ENCODE data around the gene RFESD.
"Not testable (repeated sequence)": the region's sequence is repeated elsewhere in the genome, so short reads cannot be mapped to it uniquely, and the experiment has no call there.

RFESD gene

DNA sequence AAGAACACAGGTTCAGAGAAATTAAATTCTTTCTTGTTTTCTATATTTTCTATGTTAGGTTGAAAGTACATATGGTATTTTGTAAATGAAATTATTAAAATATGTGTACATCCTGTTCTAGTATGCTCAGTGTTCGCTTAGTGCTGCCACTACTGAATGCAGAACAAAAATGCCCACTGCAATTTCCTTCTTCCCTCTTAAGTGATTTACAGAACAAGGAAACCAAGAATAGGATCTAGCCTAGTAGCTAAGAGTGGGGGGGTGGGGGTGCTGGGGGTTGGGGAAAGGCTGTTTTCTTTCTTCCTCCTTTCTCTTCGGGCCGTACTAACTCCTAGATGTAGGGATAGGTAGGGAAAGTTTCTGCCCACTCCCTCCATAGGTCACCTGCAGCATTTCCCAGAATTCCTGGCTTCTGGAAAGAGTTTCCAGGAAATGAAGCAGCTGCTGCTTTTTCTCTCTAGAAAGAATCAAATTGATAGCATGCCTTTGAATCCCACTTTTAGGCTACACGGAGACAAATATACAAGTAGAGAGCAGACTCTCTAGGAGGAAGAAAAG is 20.6 kb downstream of the RFESD start:
- no peak for DNase-seq (ENCODE audit: low spot score)

DNA sequence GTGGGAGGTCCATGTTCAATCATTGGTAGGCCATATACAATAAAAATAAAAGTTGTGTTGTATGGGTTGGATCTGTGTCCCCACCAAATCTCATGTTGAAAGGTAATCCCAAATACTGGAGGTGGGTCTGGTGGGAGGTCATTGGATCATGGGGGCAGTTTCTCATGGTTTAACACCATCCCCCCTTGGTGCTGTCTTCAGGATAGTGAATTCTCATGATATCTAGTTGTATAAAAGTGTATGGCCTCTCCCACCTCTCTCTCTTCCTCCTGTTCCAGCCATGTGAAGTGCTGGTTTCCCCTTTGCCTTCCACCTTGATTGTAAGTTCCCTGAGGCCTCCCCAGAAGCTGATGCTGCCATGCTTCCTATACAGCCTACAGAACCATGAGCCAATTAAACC is 21.1 kb downstream of the RFESD start:
- DNase-seq (ENCODE audit: low spot score) = no peak

DNA sequence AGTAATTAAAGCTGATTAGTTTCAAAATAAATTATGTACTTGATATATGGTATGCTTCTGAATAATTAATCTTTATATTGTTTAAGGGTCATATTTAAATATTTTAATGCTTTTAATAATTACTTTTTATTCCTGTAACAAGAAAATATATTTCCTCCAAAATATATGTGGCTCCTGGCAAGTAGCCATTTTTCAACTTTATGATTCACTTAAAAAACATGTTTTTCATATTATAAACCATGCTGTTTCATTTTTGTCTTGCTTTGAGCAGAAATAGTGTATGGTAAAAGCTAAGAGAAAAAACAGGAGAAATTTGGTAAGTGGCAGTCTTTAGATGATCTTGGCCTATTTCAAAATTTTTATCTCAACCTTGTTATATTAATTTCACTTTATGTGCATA is 21.6 kb downstream of the RFESD start:
- no peak for DNase-seq (ENCODE audit: low spot score)

DNA sequence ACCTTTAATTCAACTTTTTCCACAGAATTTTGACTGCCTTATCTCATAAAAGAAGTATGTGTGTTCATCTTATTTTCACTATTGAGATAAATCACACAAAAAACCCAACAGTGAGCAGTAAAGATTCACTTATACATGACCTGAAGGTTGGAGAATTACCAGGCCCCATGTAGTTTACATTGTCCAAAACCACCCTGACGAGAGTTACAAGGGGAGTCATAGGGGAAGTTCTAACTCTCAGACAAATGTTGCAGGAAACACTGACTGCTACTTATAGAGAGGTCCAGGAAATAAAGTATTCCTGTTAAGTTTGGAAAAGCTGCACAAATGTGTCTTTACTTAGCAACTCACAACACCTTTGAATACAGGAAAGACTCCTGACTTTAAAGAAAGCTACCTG is 22.2 kb downstream of the RFESD start:
- DNase-seq (ENCODE audit: low spot score) = no peak

DNA sequence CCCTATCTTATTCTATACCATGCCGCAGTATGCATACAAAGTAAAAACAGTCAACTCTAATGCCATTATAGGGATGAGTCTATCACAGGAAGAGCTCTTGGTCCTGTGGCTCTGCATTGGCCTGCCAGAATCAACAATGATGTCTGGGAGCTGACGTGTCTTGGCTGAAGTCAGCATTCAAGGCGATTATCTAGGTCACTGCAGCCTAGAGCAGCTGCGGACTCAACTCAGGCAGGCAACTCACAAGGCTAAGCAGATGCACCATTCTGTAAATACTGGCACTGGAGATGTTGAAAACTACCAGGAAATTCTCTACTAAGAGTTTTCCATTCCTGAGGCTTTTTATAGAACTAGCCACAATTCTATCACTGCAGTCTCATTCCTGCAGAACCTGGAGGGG is 23.0 kb downstream of the RFESD start:
- DNase-seq (ENCODE audit: low spot score) = peak; percentile 94

DNA sequence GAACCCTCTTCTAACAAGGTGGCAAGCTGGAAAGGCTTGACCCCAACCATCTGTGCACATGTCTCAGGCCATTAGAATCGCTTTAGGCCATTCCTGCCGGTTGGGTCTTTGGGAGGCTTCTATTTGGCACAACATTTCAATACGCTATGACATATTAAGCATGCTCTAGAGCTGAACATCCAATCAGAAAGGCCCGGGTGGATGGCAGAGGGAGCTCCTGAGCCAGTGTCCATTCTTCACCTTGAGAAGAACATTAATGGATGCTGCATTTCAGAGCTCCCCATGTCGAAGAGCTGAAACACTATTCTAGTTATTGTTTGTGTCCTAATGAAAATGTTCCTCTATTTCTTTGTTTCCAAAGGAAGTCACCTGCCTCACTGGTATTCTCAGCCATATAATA is 23.4 kb downstream of the RFESD start:
- DNase-seq (ENCODE audit: low spot score) = no peak

DNA sequence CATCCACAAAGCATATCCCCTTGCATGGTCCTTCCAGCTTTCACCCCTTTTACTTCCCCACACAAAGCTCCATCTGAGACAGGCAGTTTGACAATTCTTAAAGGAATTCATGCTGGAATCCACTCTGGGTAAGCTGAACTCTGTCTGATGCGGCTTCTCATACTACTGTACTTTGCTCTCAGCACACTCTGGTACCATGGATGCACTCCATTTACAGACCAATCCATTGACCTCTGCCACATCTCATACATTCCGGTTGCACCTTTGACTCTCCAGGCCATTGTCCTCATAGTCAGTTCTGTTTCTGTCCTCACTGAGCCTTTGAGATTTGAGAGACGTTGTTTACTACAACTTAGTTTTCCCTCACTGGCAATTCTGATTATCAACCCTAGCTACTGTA is 24.0 kb downstream of the RFESD start:
- no peak for DNase-seq (ENCODE audit: low spot score)

DNA sequence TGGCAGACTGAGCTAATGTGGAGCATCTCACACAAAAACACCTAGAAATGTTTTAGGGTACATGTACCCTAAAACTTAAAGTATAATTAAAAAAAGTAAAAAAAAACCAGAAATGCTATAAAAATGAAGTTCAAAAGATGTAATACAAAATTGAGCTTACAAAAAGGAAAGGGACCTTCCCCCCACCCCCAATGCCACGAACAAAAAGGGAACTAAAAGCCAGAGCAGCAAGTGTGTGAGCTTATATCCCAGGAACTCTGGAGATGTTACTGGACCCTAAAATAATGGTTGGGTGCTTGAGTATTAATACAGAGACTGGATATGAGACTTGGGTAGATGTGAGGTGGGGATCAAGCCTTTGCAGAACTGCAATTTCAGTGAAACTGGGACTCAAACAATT is 25.2 kb downstream of the RFESD start:
- DNase-seq (ENCODE audit: low spot score) = no peak

DNA sequence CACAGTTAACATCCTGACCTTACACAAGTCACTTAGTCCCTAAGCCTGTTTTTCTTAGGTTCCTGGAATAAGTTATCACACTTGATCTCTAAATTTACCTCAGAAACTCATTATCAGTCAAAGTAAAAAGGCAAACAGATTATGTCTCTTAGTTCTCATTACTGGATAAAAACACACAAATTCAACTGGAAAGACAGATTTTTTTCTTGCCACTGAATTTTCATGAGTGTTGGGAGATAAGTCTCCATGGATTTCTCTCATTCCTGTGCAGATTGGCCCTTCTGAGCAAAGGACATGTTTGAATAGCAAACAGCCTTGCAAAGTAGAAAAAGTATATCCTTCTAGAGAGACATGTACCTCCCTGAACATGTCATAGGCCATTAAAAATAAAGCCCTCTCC is 26.1 kb downstream of the RFESD start:
- no peak for DNase-seq (ENCODE audit: low spot score)

DNA sequence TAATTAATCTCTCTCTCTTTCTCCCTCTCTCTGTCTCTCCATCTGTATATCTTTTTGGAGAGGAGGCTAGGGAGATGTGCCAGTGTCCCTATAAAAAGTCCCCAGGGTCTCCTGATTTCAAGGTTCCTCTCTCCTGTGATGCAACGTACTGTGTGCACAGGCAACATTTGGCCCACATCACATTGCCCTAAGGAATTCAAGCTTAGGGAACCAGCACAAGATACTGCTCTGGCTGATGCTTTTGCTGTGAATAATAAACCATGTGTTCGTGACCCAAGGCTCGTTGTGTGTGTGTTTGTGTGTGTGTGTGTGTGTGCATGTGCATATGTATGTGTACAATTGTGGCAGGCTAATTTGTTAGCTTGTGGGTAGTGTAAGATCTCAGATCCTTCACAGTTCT is 26.5 kb downstream of the RFESD start:
- DNase-seq (ENCODE audit: low spot score) = no peak

DNA sequence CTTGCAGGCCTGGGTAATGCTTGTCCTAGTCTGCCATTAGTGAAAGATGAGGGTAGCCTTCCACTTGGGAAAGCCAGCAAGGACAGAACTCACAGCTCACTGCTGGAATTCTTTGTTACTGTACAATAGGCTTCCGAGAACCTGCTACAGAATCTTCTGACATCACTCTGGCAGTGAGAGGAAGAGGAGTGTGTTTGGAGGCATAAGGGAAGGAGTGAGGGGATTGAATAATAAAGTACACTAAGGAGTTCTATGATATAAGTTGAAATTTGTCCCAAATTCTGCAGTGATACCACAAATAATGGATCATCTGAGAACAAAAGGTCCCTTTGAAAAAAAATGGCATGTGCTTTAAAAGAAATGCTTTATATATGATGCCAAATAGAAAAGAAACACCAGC is 36.3 kb downstream of the RFESD start, which contains the start of gene SPATA9:
Gene SPATA9 (minus strand): TSS at position 101 of the 400 bp plus-strand sequence. CDS start 137 bp downstream, outside the sequence.
- DNase-seq (ENCODE audit: low spot score) = no peak

DNA sequence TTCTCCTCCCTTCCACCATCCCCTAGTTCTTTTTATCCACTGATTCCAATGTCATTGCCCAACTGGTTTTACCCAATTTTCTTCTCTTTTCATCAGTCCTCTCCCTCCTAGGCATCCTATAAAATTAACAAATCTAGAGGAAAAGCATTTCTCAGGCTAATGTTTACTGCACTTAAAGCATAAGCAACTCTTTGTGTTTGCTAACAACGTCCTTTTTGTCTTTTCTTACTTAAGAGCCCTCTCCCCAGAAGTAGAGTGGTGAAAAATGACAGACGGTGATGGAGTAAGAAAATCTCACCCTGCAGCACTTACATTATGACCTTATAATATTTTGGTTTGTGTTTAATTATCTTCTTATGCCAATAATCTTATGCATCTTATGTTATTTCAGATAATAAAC is 37.8 kb downstream of the RFESD start:
- DNase-seq (ENCODE audit: low spot score) = no peak

DNA sequence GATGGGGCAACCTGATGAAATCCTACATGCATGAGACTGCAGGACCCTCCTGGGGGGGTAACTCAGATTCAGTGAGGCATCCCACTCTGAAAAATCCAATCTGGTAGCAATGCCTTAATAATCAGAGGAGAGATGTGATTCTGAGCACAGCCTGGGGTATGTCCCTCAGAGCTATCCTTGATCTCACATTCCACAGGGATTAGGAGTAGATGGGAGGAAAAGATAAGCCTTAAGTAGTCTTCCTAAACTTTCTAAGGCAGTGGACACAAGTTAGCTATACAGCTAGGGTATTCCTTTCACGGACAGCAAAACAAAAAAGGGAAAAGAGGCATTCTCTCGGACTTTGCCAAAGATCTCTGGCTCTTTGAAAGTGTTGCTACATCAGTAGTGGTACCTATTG is 40.1 kb downstream of the RFESD start:
- DNase-seq (ENCODE audit: low spot score) = no peak

DNA sequence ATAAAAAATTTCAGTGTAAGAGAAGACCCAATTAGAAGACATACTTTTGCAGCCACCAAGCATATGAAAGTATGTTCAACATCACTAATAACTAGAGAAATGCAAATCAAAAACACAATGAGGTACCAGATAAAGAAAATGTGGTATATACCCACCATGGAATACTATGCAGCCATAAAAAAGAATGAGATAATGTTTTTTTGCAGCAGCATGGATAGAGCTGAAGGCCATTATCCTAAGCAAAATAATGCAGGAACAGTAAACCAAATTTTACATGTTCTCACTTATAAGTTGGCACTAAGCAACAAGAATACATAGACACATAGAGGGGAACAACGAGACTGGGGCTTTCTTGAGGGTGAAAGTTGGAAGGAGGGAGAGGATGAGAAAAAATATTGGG is 43.1 kb downstream of the RFESD start:
- no peak for DNase-seq (ENCODE audit: low spot score)

DNA sequence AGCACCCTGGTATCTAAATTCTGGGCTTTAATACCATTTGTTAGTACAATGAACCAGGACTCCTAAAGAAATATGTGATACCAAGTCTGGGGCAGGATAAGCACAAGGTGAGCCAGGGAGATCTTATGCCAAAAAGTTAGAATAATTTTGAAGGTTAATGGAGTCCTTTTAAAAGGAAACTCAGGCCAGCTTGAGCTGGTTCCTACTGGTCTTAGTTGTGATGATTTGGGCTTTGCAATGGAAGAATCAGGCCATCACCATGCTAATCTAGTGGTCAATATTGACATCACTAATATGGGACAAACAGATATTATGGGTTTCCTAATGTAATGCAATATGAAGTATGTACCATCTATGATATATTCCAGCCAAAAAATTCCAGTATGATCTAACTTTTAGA is 43.8 kb downstream of the RFESD start:
- DNase-seq (ENCODE audit: low spot score) = no peak

DNA sequence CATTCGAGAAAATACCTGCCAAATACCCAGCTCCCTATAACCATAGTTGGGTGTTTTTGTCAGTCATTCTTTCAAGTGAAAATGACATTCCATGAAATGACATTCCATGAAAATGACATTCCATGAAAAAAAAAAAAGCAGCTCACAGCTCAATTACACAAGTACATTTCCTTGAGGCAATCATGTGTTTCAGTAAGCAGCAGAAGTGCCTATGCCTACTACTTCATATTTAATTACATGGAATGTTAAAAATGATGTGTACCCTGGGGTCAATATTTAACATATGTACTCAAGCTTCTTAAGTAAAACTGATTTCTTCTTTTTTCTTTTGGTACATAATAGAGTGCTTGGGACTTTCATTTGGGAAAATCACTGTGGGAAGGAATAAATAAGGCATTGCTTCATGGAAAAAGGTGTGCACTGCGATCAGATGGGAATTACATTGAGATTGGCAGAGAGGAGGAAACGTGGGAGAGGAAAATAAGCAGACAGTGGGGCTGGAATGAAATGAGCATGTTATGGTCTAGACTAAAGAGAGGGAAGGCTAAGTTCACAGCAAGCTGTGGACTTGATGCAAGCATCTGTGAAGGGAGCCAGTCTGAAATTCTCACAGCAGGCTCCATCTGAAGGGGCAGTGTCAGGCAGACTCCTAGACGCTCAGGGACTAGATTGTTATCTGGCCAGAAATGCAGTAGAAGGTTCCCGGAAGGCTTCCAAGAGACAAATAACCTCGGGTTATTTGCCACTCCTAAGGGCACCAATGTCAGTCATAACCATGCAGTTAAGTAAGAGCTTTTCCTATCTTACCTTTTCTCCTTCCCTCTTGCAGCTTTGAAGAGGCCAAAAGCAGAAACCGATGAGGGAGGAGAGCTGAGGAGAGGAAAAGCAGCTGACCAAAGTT is 51.5 kb downstream of the RFESD start:
- no peak for DNase-seq (ENCODE audit: low spot score)

DNA sequence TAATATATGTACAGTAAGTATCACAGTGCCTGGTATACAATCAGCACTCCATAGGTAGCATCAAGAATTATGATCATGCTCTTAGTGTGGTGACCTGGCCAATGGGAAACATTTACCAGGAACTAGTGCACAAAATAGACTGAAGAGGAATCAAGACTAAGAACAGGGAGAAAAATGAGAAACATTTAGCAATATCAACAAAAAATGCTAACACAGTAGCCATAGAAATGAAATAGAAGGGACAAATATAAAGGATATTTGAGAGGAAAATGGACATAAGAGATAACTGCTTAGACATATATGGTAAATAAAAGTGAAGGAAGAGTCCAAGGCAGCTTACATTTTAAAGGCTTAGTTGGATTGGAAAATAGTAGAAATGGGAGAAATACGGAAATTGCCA is 52.8 kb downstream of the RFESD start:
- DNase-seq (ENCODE audit: low spot score) = no peak

DNA sequence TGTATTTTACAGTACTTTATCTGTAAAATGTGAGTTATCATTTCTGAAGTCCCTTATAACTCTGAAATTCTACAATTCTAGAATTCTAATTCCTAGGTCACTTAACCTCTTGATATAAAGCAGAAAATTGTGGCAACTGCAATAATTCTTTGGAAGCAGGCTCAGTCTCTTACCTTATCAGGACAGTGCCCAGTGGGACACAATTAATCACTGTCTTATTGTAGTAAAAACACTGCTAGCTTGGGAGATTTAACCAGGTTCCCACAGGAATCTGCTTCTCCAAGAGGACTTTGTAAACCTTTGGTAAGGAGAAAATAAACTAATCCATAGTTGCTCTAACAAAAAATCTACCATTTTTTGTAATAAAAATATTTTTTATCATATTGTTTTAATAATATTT is 54.5 kb downstream of the RFESD start:
- DNase-seq (ENCODE audit: low spot score) = no peak

DNA sequence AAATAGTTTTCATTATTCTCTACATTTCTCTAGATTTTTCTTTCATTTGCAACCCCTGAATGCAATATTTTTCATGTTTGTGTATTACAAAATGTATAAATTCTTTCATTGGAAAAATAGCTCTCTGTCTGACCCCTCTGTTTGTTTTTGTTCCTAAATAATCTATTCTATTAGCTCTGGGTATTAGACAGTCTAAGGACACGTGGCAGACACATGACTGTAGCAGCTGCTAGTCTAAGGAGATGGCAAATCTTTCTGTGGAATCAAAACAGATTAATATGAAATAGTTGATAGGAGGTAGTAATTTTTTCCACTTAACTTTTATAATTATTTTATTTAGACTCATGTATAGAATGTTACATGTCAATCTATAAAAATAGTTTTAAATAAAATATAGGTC is 57.6 kb downstream of the RFESD start:
- DNase-seq (ENCODE audit: low spot score) = no peak

DNA sequence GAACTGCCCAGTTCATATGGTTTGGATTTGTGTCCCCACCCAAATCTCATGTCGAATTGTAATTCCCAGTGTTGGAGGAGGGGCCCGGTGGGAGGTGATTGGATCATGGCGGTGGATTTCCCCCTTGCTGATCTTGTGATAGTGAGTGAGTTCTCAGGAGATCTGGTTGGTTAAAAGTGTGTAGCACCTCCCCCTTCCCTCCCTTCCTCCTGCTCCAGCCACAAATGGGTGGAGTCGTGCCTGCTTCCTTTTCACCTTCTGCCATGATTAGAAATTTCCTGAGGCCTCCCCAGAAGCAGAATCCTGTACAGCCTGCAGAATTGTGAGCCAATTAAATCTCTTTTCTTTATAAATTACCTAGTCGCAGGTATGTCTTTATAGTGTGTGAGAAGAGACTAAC is 59.6 kb downstream of the RFESD start:
- not testable (repeated sequence) for DNase-seq (ENCODE audit: low spot score)

DNA sequence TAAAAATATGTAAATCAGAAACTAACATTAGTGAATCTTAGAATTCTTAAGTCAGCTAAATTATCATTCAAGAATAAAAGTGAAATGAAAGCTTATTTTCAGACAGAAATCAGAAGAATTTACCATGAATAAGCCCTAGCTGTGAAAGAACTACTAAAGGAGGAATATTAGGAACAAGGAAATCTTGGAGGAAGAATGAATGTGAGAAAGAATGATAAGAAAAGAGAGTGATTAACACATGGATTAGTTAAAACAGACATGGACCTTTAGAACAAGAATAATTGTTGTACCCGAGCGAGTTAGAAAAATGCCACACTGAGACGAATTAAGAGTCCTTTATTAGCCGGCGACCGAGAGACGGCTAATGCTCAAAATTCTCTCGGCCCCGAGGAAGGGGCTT is 60.5 kb downstream of the RFESD start:
- DNase-seq (ENCODE audit: low spot score) = no peak
